ENCODE measurements around the gene TMEM185B. TPM values are rescaled to one million over a fixed set of nuclear protein-coding genes. Genes with fewer than 3 reads are reported as not detected.
"Not testable (repeated sequence)": the region's sequence is repeated elsewhere in the genome, so short reads cannot be mapped to it uniquely, and the experiment has no call there.

The TMEM185B gene
- total and polyA plus RNA-seq, 7 experiments from 2014 or later, result 14.9 to 36.8 (median 19.5) TPM

DNA sequence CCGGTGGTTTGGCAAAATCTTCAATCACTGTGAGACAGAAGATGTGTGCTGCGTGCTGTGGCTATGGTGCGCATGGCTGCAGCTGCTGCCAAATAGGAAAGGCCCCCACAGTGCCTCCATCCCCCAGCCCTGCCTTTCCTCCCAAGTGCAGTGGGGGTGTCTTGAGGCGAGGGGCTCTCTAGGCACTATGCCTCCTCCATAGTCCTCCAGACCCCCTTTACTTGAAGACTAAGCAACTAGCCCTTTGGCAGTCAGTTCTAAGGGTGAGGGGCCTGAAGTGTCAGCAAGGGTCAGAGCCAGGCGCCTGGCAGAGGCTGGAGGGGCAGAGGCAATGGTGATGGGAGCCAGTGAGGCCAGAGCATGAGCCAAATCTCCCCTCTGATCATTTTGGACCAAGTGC lies 13.6 kb upstream of the TMEM185B start:
- H3K27ac Mint-ChIP-seq, result no peak overlapping the region
- peaks cover 8 to 29% (median 18%) of the 10 kb centered on the region in 7 donors for H3K4me1 Mint-ChIP-seq
- Histone ChIP-seq H3K4me3 (ENCODE audit: low read length) (no peak overlapping the region), H3K27ac (ENCODE audit: low read depth, low read length) (no peak overlapping the region), H3K27me3 (ENCODE audit: control insufficient read depth in 2 of 2, insufficient read depth in 2 of 2, low read length in 2 of 2) (no peaks in the 10 kb centered on the region), H3K9me3 (ENCODE audit: control insufficient read depth in 2 of 3, low read length in 3 of 3) (no peaks in the 10 kb centered on the region), H3K4me1 (ENCODE audit: control insufficient read depth in 2 of 2, insufficient read depth in 2 of 2, low read length in 2 of 2) (peaks cover 6 to 10% of the 10 kb centered on the region in 2 donors), H3K36me3 (ENCODE audit: control insufficient read depth in 2 of 3, insufficient read depth in 3 of 3, low read length in 3 of 3) (no peaks in the 10 kb centered on the region)
- POLR2A ChIA-PET, result interaction anchor here (7.2 kb wide), 1 partner anchor 17 kb away, joined by 73 read pairs; the partner anchor contains the start of gene RALB
- intact Hi-C loops (cut with micrococcal nuclease), result no loop called here
- no peak for DNase-seq
- CTCF ChIA-PET, result no interaction called here
- no peak for ATAC-seq
- no peak overlapping the region for H3K4me3 Mint-ChIP-seq
- peaks cover 0 to 12% (median 0%) of the 10 kb centered on the region in 5 donors for H3K36me3 Mint-ChIP-seq
- no peaks in the 10 kb centered on the region for H3K27me3 Mint-ChIP-seq
- peaks cover 0 to 2% (median 0%) of the 10 kb centered on the region in 11 donors for H3K9me3 Mint-ChIP-seq

DNA sequence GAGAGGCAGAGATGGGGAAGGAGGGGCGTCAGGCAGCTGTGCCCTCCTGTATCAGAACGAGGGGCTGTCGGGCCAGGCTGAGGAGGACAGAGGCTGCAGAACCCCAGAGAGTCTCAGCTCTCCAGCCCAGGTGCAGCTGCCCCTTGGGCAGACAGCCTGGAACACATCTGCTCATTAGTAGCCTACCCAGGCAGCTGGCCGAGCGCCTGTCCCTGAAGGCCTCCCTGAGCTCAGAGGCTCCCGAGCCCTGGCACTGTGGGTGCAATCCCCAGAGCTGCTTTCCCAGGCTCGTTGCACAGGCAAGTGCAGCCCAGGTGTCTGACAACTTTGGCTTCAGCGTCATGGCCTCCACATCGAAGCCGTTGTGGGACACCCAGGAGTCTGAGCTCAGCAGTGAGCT lies 13.1 kb upstream of the TMEM185B start:
- no peak overlapping the region for H3K4me3 ChIP-seq (ENCODE audit: low read length)
- intact Hi-C loops (cut with micrococcal nuclease), result no loop called here
- Mint-ChIP-seq H3K4me1 (peaks cover 5 to 29% (median 22%) of the 10 kb centered on the region in 7 donors), H3K27ac (no peak overlapping the region), H3K36me3 (peaks cover 0 to 12% (median 0%) of the 10 kb centered on the region in 5 donors), H3K27me3 (no peaks in the 10 kb centered on the region), H3K4me3 (no peak overlapping the region), H3K9me3 (peaks cover 0 to 2% (median 0%) of the 10 kb centered on the region in 11 donors)
- H3K36me3 ChIP-seq (ENCODE audit: control insufficient read depth in 2 of 3, insufficient read depth in 3 of 3, low read length in 3 of 3), result no peaks in the 10 kb centered on the region
- ATAC-seq (no peak), DNase-seq (no peak)
- H3K4me1 ChIP-seq (ENCODE audit: control insufficient read depth in 2 of 2, insufficient read depth in 2 of 2, low read length in 2 of 2), result peaks cover 9 to 11% of the 10 kb centered on the region in 2 donors
- no peaks in the 10 kb centered on the region for H3K9me3 ChIP-seq (ENCODE audit: control insufficient read depth in 2 of 3, low read length in 3 of 3)
- ChIA-PET POLR2A (interaction anchor here (7.2 kb wide), 1 partner anchor 18 kb away, joined by 73 read pairs; the partner anchor contains the start of gene RALB), CTCF (no interaction called here)
- no peak overlapping the region for H3K27ac ChIP-seq (ENCODE audit: low read depth, low read length)
- no peaks in the 10 kb centered on the region for H3K27me3 ChIP-seq (ENCODE audit: control insufficient read depth in 2 of 2, insufficient read depth in 2 of 2, low read length in 2 of 2)

DNA sequence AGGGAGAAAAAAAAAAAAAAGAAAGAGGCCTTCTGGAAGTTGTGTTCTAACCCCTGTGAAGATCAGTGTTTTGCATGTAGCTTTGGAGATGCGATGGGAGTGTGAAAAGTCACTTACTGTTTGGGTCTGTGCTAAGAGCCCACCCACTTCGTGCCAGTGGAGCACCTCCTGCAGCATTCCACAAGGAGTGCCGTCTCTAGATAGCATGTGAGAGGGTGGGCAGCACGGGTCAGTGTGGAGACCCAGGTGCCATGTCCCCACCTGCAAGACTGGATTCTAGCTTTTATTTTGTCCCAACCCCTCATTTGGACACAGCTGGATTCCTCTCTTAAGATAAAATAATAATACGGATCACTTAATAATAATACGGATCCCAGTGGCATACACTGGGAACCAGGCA lies 12.5 kb upstream of the TMEM185B start:
- no peak overlapping the region for H3K27ac Mint-ChIP-seq

DNA sequence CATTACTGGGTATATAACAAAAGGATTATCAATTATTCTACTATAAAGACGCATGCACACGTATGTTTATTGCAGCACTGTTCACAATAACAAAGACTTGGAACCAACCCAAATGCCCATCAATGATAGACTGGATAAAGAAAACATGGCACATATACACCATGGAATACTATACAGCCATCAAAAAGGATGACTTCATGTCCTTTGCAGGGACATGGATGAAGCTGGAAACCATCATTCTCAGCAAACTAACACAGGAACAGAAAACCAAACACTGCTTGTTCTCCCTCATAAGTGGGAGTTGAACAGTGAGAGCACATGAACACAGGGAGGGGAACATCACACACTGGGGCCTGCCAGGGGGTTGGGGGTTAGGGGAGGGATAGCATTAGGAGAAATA lies 12.0 kb upstream of the TMEM185B start:
- not testable (repeated sequence) for H3K9me3 Mint-ChIP-seq
- POLR2A ChIA-PET, result interaction anchor here (7.2 kb wide), 1 partner anchor 19 kb away, joined by 73 read pairs; the partner anchor contains the start of gene RALB

More for the DNA sequence above, 12.5 kb upstream of the TMEM185B start:
- no peaks in the 10 kb centered on the region for H3K36me3 ChIP-seq (ENCODE audit: control insufficient read depth in 2 of 3, insufficient read depth in 3 of 3, low read length in 3 of 3)
- ChIA-PET POLR2A (interaction anchor here (0.6 to 7.2 kb wide), 2 partner anchors 18 to 481 kb away, joined by 3 to 73 read pairs; partner anchors contain the start of gene RALB), CTCF (no interaction called here)
- no peak overlapping the region for H3K4me3 ChIP-seq (ENCODE audit: low read length)
- no peaks in the 10 kb centered on the region for H3K27me3 ChIP-seq (ENCODE audit: control insufficient read depth in 2 of 2, insufficient read depth in 2 of 2, low read length in 2 of 2)
- H3K4me1 ChIP-seq (ENCODE audit: control insufficient read depth in 2 of 2, insufficient read depth in 2 of 2, low read length in 2 of 2), result peaks cover 15 to 17% of the 10 kb centered on the region in 2 donors
- Mint-ChIP-seq H3K9me3 (peaks cover 0 to 2% (median 0%) of the 10 kb centered on the region in 11 donors), H3K4me3 (no peak overlapping the region), H3K27me3 (no peaks in the 10 kb centered on the region), H3K36me3 (peaks cover 0 to 18% (median 0%) of the 10 kb centered on the region in 5 donors), H3K4me1 (peaks cover 10 to 34% (median 28%) of the 10 kb centered on the region in 7 donors)
- DNase-seq (no peak), ATAC-seq (no peak)
- intact Hi-C loops (cut with micrococcal nuclease), result no loop called here
- H3K9me3 ChIP-seq (ENCODE audit: control insufficient read depth in 2 of 3, low read length in 3 of 3), result no peaks in the 10 kb centered on the region
- no peak overlapping the region for H3K27ac ChIP-seq (ENCODE audit: low read depth, low read length)

DNA sequence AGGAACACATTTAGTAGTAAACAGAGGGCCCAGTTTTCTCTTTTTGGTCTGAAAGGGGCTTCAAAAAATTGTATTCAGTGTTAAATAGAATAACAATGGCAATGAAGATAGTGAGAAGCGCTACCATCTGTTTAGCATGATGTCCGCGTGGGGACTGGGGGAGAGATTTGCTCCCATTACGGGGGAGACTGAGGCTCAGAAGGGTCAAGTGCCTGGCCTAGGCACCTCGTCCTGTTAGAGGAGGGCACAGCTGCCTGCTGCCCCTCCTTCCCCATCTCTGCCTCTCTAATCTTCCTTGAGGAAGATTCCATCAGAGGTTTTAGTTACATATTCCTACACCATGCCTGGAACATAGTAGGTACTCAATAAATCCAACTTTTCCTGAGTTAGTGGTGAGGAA lies 10.1 kb upstream of the TMEM185B start:
- intact Hi-C loops (cut with micrococcal nuclease), result loop anchor here (1.0 to 5.0 kb wide), 4 partner anchors 34 to 536 kb away; no protein-coding TSS in a partner anchor
- Mint-ChIP-seq H3K9me3 (peaks cover 0 to 2% (median 0%) of the 10 kb centered on the region in 11 donors), H3K36me3 (peaks cover 0 to 37% (median 0%) of the 10 kb centered on the region in 5 donors), H3K4me3 (peak overlapping the region in 9 of 10 donors; percentile 86 to 100 (median 96)), H3K27ac (peak overlapping the region; percentile 93 to 98 (median 96)), H3K4me1 (peaks cover 15 to 53% (median 49%) of the 10 kb centered on the region in 7 donors), H3K27me3 (no peaks in the 10 kb centered on the region)
- Histone ChIP-seq H3K4me1 (ENCODE audit: control insufficient read depth in 2 of 2, insufficient read depth in 2 of 2, low read length in 2 of 2) (peaks cover 19 to 26% of the 10 kb centered on the region in 2 donors), H3K4me3 (ENCODE audit: low read length) (no peak overlapping the region), H3K27me3 (ENCODE audit: control insufficient read depth in 2 of 2, insufficient read depth in 2 of 2, low read length in 2 of 2) (no peaks in the 10 kb centered on the region), H3K36me3 (ENCODE audit: control insufficient read depth in 2 of 3, insufficient read depth in 3 of 3, low read length in 3 of 3) (no peaks in the 10 kb centered on the region), H3K27ac (ENCODE audit: low read depth, low read length) (peak overlapping the region; percentile 81), H3K9me3 (ENCODE audit: control insufficient read depth in 2 of 3, low read length in 3 of 3) (no peaks in the 10 kb centered on the region)
- DNase-seq (no peak), ATAC-seq (no peak)
- CTCF ChIA-PET, result interaction anchor here (1.8 kb wide), 1 partner anchor 80 kb away, joined by 6 read pairs; no protein-coding TSS in a partner anchor
- POLR2A ChIA-PET, result interaction anchor here (0.6 to 7.2 kb wide), 8 partner anchors 8 to 569 kb away, joined by 3 to 73 read pairs (median 3); partner anchors contain the start of gene RALB

More for the DNA sequence above, 12.0 kb upstream of the TMEM185B start:
- H3K27me3 Mint-ChIP-seq; H3K36me3 ChIP-seq (ENCODE audit: control insufficient read depth in 2 of 3, insufficient read depth in 3 of 3, low read length in 3 of 3); H3K4me3 Mint-ChIP-seq; intact Hi-C loops (cut with micrococcal nuclease); H3K27ac ChIP-seq (ENCODE audit: low read depth, low read length); CTCF ChIA-PET; H3K9me3 ChIP-seq (ENCODE audit: control insufficient read depth in 2 of 3, low read length in 3 of 3); H3K27me3 ChIP-seq (ENCODE audit: control insufficient read depth in 2 of 2, insufficient read depth in 2 of 2, low read length in 2 of 2); ATAC-seq; H3K4me3 ChIP-seq (ENCODE audit: low read length); DNase-seq: not testable (repeated sequence)
- H3K4me1 ChIP-seq (ENCODE audit: control insufficient read depth in 2 of 2, insufficient read depth in 2 of 2, low read length in 2 of 2), result peaks cover 19 to 22% of the 10 kb centered on the region in 2 donors
- Mint-ChIP-seq H3K27ac (peak overlapping the region in 1 of 9 donors; percentile 96), H3K36me3 (peaks cover 0 to 21% (median 0%) of the 10 kb centered on the region in 5 donors), H3K4me1 (peaks cover 10 to 35% (median 33%) of the 10 kb centered on the region in 7 donors)

DNA sequence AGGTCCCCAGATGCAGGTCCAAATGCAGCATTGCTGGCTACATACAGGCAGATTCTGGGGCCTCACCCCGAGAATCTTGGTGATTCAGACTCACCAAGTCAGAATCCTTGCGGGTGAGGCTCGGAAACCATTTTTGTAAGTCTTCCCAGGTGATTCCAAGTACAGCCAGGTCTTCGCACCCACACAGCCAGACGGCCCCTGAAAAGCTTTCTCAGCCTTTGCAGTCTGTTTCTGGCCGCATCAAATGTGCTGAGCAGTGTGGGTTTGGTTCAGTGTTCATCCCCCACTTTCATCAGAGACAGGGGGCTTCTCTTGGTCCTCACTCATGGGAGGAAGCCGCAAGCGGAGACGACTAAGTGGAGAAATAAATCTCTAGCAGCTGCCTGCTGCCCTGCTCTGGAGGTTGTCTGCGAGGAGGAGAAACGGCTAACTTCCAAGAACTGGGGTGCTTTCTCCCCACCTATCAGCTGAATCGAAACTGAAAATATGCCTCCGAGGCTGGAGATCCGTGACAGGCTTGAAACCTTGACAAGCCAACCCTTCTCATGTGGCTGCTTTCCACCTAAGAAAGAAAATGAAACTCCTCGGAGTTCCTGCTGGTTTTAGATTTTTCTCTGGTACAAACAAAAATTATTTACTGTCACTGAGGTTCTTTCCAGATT lies 8.9 kb upstream of the TMEM185B start:
- no peaks in the 10 kb centered on the region for H3K9me3 ChIP-seq (ENCODE audit: control insufficient read depth in 2 of 3, low read length in 3 of 3)
- peaks cover 15 to 65% (median 59%) of the 10 kb centered on the region in 7 donors for H3K4me1 Mint-ChIP-seq
- peak; percentile 19 to 82 (median 77) for DNase-seq
- peak overlapping the region; percentile 93 to 98 (median 96) for H3K27ac Mint-ChIP-seq
- intact Hi-C loops (cut with micrococcal nuclease), result loop anchor here (1.0 to 5.0 kb wide), 8 partner anchors 9 to 535 kb away; partner anchors contain the start of genes RALB (in 2 of the 2), TMEM185B (in 2 of the 2) and PTPN4 (in 1 of the 2)
- ChIA-PET CTCF (interaction anchor here (0.9 to 1.8 kb wide), 5 partner anchors 10 to 301 kb away, joined by 3 to 8 read pairs (median 4); no protein-coding TSS in a partner anchor), POLR2A (interaction anchor here (0.5 to 7.2 kb wide), 13 partner anchors 8 to 1380 kb away, joined by 3 to 73 read pairs (median 4); partner anchors contain the start of genes EPB41L5, RALB and TMEM185B)
- peak overlapping the region; percentile 86 to 100 (median 96) for H3K4me3 Mint-ChIP-seq
- H3K27me3 Mint-ChIP-seq, result no peaks in the 10 kb centered on the region
- peak overlapping the region; percentile 81 for H3K27ac ChIP-seq (ENCODE audit: low read depth, low read length)
- no peaks in the 10 kb centered on the region for H3K27me3 ChIP-seq (ENCODE audit: control insufficient read depth in 2 of 2, insufficient read depth in 2 of 2, low read length in 2 of 2)
- peaks cover 0 to 2% (median 0%) of the 10 kb centered on the region in 11 donors for H3K9me3 Mint-ChIP-seq
- ATAC-seq, result peak; percentile 93
- H3K36me3 Mint-ChIP-seq, result peaks cover 0 to 40% (median 0%) of the 10 kb centered on the region in 5 donors
- H3K36me3 ChIP-seq (ENCODE audit: control insufficient read depth in 2 of 3, insufficient read depth in 3 of 3, low read length in 3 of 3), result no peaks in the 10 kb centered on the region
- peak overlapping the region; percentile 72 for H3K4me3 ChIP-seq (ENCODE audit: low read length)
- peaks cover 19 to 29% of the 10 kb centered on the region in 2 donors for H3K4me1 ChIP-seq (ENCODE audit: control insufficient read depth in 2 of 2, insufficient read depth in 2 of 2, low read length in 2 of 2)
